ENCODE results near the gene BIK. TPM values are rescaled to one million over a fixed set of nuclear protein-coding genes. Genes with fewer than 3 reads are reported as not detected.

Gene BIK, protein sequence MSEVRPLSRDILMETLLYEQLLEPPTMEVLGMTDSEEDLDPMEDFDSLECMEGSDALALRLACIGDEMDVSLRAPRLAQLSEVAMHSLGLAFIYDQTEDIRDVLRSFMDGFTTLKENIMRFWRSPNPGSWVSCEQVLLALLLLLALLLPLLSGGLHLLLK
- 2.5 and 3.1 TPM in 2 replicates for total RNA-seq

DNA sequence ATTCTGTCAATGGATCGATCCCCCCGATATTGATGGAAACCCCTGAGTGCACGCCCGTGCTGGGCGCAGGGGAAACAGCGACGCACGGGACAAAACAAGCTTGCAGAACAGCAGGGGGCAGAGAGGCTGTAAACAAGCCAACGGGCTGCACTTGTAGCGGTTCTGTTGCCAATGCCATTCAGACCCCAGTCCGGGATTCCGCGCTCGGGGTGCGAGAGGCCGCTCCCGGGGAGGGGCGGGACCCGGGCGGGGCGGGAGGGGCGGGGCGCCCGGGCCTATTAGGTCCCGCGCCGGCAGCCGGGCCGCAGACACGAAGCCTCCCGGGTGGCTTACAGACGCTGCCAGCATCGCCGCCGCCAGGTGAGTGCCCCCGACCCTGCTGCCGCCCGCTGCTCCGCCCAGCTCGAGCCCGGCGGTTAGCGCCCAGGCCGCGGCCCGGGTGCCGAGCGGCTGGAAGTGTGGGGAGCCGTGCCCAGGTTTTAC lies at the start of gene BIK:
Gene BIK, plus strand, starts transcription at position 307 of the 483 bp plus-strand sequence. CDS start 13,273 bp downstream, outside the sequence.
- intact Hi-C loops (cut with micrococcal nuclease), result no loop called here
- peaks cover 3% of the 10 kb centered on the region for H3K4me1 Mint-ChIP-seq (ENCODE audit: low read depth)
- peak; percentile 26 for DNase-seq (ENCODE audit: low spot score)
- H3K4me3 Mint-ChIP-seq (ENCODE audit: low read depth), result peak within 1 kb of the TSS; percentile 71
- H3K27me3 Mint-ChIP-seq (ENCODE audit: low read depth), result peaks cover 28% of the 10 kb centered on the region
- no peaks in the 10 kb centered on the region for H3K36me3 Mint-ChIP-seq (ENCODE audit: low read depth)
- H3K27ac Mint-ChIP-seq, result no peak within 1 kb of the TSS
- H3K9me3 Mint-ChIP-seq, result no peaks in the 10 kb centered on the region

DNA sequence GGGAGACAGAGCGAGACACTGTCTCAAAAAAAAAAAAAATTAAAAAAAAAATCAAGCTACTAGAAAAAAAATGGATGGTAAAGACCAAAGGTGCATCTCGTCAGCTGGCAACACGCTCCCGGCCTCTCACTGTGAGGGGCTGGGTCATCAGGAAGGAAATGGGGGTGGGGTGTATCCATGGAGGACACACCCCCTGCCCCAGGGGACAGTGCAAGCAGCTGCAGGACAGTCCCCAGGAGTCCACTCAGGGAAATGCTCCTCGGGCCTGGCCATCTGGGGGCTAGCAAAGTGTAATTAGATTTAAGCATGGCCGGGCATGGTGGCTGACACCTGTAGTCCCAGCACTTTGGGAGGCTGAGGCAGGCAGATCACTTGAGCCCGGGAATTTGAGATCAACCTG lies 44.4 kb upstream of the BIK start:
- no peaks in the 10 kb centered on the region for H3K36me3 Mint-ChIP-seq (ENCODE audit: low read depth)
- DNase-seq (ENCODE audit: low spot score), result no peak
- no peaks in the 10 kb centered on the region for H3K27me3 Mint-ChIP-seq (ENCODE audit: low read depth)
- intact Hi-C loops (cut with micrococcal nuclease), result no loop called here
- no peaks in the 10 kb centered on the region for H3K9me3 Mint-ChIP-seq
- H3K27ac Mint-ChIP-seq, result no peak overlapping the region
- no peak overlapping the region for H3K4me3 Mint-ChIP-seq (ENCODE audit: low read depth)
- no peaks in the 10 kb centered on the region for H3K4me1 Mint-ChIP-seq (ENCODE audit: low read depth)

DNA sequence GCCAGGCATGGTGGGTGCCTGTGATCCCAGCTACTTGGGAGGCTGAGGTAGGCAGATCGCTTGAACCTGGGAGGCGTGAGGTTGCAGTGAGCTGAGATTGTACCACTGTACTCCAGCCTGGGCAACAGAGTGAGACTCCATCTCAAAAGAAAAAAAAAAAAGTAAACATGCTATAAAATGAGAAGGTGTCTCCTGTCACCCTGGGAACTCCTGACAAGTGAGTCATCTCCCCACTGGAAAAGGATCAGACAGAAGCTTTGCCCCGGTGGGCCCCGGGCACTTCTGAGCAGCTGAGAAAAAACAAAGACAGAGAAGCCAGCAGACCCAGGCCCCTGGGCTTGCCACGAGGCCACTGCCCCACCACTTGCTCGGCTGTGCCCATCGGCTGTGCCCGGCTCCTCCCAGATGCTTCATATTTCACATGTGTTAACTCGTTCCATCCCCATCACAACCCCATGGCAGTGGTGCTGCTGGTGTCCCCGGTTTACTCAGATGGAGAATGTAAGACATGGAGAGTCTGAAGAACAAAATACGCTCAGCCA lies 43.6 kb upstream of the BIK start:
- H3K27ac Mint-ChIP-seq, result no peak overlapping the region
- no peaks in the 10 kb centered on the region for H3K36me3 Mint-ChIP-seq (ENCODE audit: low read depth)
- no peaks in the 10 kb centered on the region for H3K9me3 Mint-ChIP-seq
- no peak overlapping the region for H3K4me3 Mint-ChIP-seq (ENCODE audit: low read depth)
- no peak for DNase-seq (ENCODE audit: low spot score)
- intact Hi-C loops (cut with micrococcal nuclease), result no loop called here
- no peaks in the 10 kb centered on the region for H3K4me1 Mint-ChIP-seq (ENCODE audit: low read depth)
- H3K27me3 Mint-ChIP-seq (ENCODE audit: low read depth), result no peaks in the 10 kb centered on the region

DNA sequence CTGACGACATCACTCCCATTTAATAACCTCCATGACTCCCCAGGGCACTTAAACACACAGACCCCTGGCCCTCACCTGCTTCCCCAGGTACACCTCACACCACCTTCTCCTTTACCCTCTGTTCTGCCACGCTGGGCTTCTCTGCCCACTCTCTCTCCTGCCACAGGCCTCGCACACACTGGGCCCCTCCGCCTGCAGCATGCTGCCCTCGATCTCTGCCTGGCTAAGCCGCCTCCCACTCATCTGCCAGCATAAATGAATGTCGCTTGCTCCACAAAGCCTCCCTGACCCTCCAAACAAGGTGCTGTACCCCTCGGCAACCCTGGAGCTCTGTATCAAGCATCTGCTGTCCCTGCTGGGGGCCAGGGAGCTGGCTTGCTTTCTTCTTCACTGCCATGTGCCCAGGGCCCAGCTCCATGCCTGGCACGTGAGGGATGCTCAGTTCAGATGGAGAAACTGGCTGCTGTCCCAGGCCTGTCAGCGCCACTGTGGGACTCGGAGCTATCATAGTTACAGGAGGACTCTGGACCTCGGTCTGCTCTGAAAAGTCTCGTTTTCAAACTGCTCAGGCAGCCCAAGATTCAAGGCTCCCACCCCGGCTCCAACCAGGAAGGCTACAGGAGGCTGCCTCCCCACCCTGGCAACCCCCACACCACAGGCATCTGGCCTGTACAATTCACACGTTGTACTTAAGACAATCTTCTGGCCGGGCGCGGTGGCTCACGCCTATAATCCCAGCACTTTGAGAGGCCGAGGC lies 33.3 kb upstream of the BIK start:
- no peak overlapping the region for H3K4me3 Mint-ChIP-seq (ENCODE audit: low read depth)
- H3K4me1 Mint-ChIP-seq (ENCODE audit: low read depth), result no peaks in the 10 kb centered on the region
- H3K36me3 Mint-ChIP-seq (ENCODE audit: low read depth), result no peaks in the 10 kb centered on the region
- H3K27me3 Mint-ChIP-seq (ENCODE audit: low read depth), result no peaks in the 10 kb centered on the region
- no peak for DNase-seq (ENCODE audit: low spot score)
- H3K9me3 Mint-ChIP-seq, result no peaks in the 10 kb centered on the region
- intact Hi-C loops (cut with micrococcal nuclease), result no loop called here
- no peak overlapping the region for H3K27ac Mint-ChIP-seq

DNA sequence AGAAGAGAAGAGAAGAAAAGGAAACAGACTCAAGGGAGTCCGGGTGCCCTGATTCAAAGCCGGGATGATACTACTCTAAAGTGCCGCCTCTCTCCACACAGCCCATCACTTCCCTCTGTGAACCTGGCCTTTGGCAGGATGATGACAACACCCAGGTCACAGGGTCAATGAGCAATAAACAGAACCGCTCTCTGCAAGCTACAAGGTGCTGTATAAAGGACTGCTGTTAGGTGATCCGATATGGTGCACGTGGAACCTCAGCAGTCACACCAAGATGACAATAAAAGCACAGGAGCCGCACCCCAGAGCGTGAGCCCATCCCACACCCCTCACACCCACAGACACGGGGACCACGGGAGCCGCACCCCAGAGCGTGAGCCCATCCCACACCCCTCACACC lies 32.0 kb upstream of the BIK start:
- intact Hi-C loops (cut with micrococcal nuclease), result no loop called here
- no peaks in the 10 kb centered on the region for H3K27me3 Mint-ChIP-seq (ENCODE audit: low read depth)
- no peaks in the 10 kb centered on the region for H3K36me3 Mint-ChIP-seq (ENCODE audit: low read depth)
- H3K4me1 Mint-ChIP-seq (ENCODE audit: low read depth), result no peaks in the 10 kb centered on the region
- H3K9me3 Mint-ChIP-seq, result no peaks in the 10 kb centered on the region
- DNase-seq (ENCODE audit: low spot score), result no peak
- H3K4me3 Mint-ChIP-seq (ENCODE audit: low read depth), result no peak overlapping the region
- no peak overlapping the region for H3K27ac Mint-ChIP-seq

DNA sequence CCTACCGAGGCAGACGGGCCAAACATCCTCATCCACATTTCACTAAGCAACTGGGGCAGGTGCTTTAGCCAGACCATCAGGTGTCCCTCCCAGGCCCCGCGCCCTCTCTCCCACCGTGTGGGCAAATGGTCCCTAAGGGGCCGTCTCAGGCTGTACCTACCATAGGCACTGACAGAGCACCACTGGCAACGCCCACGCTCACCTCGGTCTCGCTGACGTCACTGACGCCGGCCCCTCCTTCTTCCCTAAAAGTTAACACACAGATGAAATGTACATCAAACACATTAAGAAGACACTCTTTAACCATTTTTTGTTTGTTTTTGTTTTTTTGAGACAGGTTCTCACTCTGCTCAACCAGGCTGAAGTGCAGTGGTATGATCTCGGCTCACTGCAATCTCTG lies 30.8 kb upstream of the BIK start:
- intact Hi-C loops (cut with micrococcal nuclease), result no loop called here
- Mint-ChIP-seq H3K4me3 (ENCODE audit: low read depth) (no peak overlapping the region), H3K36me3 (ENCODE audit: low read depth) (no peaks in the 10 kb centered on the region), H3K27ac (no peak overlapping the region), H3K27me3 (ENCODE audit: low read depth) (no peaks in the 10 kb centered on the region), H3K4me1 (ENCODE audit: low read depth) (no peaks in the 10 kb centered on the region), H3K9me3 (no peaks in the 10 kb centered on the region)
- no peak for DNase-seq (ENCODE audit: low spot score)

DNA sequence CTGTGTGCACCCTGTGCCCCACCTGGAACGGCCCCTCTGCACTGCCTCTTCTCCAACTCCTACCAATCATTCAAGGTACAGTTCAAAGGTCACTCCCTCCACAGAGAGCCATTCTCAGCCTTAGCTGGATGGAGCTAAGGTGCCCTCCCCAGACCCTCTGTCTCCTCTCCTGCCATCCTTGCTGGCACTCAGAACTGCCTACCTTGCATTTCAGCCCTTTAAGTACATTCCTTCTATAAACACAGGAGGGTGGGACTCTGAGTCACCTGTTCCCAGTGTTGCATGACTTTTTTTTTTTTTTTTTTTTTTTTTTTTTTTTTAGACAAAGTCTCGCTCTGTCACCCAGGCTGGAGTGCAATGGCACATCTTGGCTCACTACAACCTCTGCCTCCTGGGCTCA lies 29.9 kb upstream of the BIK start:
- Mint-ChIP-seq H3K9me3 (no peaks in the 10 kb centered on the region), H3K4me1 (ENCODE audit: low read depth) (peaks cover 2% of the 10 kb centered on the region), H3K27ac (no peak overlapping the region), H3K4me3 (ENCODE audit: low read depth) (no peak overlapping the region), H3K36me3 (ENCODE audit: low read depth) (peaks cover 5% of the 10 kb centered on the region), H3K27me3 (ENCODE audit: low read depth) (no peaks in the 10 kb centered on the region)
- intact Hi-C loops (cut with micrococcal nuclease), result no loop called here
- no peak for DNase-seq (ENCODE audit: low spot score)

DNA sequence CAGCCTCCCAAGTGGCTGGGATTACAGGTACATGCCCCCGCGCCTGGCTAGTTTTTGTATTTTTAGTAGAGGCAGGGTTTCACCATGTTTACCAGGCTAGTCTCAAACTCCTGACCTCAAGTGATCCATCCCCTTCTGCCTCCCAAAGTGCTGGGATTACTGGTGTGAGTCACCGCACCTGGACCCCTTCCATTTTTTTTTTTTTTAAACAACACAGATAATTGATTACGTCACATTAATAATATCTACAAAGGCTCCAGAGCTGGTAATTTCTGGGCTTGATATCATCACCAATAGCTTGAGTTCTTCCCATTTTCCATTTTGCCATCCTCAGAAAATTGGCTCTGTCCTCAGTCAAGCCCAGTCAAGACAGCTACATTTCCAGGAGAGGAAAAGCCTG lies 28.6 kb upstream of the BIK start:
- Mint-ChIP-seq H3K27ac (no peak overlapping the region), H3K27me3 (ENCODE audit: low read depth) (no peaks in the 10 kb centered on the region), H3K36me3 (ENCODE audit: low read depth) (peaks cover 5% of the 10 kb centered on the region), H3K4me3 (ENCODE audit: low read depth) (no peak overlapping the region), H3K9me3 (no peaks in the 10 kb centered on the region), H3K4me1 (ENCODE audit: low read depth) (peaks cover 13% of the 10 kb centered on the region)
- intact Hi-C loops (cut with micrococcal nuclease), result no loop called here
- no peak for DNase-seq (ENCODE audit: low spot score)

DNA sequence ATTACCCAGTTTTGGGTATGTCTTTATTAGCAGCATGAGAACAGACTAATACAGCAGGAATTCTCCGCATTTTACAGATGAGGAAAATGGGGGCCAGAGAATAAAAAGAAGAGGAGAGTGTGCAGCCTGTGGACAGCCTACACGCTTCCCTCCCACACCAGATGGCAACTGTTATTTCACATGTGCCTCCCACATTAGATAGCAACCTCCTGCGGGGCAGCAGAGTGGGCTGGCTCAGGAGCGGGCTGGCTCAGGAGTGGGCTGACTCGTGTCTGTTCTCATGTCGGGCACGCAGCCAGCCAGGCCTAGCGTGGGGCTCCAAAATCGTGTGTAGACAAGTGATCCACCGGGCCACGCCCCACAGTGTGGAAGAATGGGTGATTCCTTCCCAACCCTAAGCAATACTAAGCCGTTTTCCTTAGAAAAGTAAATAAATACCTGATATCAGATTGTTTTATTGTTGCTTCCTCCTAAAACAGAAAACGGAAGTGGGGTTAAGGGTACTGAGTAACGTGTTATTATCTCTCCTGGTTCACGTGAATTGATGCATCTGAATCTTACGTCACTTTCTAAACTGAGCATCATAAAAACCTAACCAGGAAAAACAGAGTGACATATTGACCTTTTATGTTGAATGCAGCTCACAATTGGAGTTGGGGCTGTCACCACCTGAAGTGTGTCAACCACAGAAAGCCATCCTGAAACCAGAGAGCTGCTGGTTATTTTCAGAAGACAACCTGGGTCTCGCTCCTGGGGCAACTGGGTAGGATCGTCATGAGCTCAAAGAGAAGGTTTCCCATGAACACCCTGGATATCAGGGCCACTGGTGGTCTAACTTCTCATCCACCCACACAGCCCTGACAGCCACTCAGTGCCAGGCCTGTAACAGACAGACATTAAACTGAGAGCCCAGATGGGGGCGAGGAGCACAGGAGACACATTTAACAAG lies 24.6 kb upstream of the BIK start:
- no peak for DNase-seq (ENCODE audit: low spot score)
- Mint-ChIP-seq H3K9me3 (no peaks in the 10 kb centered on the region), H3K4me3 (ENCODE audit: low read depth) (no peak overlapping the region), H3K36me3 (ENCODE audit: low read depth) (peaks cover 5% of the 10 kb centered on the region), H3K27me3 (ENCODE audit: low read depth) (no peaks in the 10 kb centered on the region), H3K4me1 (ENCODE audit: low read depth) (peaks cover 21% of the 10 kb centered on the region), H3K27ac (peak overlapping the region; percentile 28)
- intact Hi-C loops (cut with micrococcal nuclease), result no loop called here

DNA sequence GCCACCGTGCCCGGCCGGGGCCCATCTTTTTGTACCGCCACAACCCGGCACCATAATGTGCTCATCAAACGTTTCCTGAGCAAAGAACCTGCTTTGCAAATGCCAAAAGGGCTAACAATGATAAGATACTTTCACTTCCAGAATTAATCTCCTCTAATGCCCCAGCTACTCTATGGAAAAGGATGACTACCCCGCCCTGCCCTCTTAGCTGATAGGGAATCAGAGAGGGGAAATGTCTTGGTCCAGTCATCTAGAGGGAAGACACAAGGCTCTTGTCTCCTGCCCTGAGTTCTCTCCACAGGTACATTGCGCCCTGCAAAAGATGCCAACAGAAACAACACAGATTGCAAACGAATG lies 21.9 kb upstream of the BIK start:
- no peak for DNase-seq (ENCODE audit: low spot score)
- peaks cover 5% of the 10 kb centered on the region for H3K36me3 Mint-ChIP-seq (ENCODE audit: low read depth)
- peak overlapping the region; percentile 90 for H3K4me3 Mint-ChIP-seq (ENCODE audit: low read depth)
- H3K27me3 Mint-ChIP-seq (ENCODE audit: low read depth), result no peaks in the 10 kb centered on the region
- no peaks in the 10 kb centered on the region for H3K9me3 Mint-ChIP-seq
- intact Hi-C loops (cut with micrococcal nuclease), result loop anchor here (2.0 kb wide), 1 partner anchor 226 kb away; no protein-coding TSS in a partner anchor
- H3K27ac Mint-ChIP-seq, result peak overlapping the region; percentile 91
- H3K4me1 Mint-ChIP-seq (ENCODE audit: low read depth), result peaks cover 24% of the 10 kb centered on the region

DNA sequence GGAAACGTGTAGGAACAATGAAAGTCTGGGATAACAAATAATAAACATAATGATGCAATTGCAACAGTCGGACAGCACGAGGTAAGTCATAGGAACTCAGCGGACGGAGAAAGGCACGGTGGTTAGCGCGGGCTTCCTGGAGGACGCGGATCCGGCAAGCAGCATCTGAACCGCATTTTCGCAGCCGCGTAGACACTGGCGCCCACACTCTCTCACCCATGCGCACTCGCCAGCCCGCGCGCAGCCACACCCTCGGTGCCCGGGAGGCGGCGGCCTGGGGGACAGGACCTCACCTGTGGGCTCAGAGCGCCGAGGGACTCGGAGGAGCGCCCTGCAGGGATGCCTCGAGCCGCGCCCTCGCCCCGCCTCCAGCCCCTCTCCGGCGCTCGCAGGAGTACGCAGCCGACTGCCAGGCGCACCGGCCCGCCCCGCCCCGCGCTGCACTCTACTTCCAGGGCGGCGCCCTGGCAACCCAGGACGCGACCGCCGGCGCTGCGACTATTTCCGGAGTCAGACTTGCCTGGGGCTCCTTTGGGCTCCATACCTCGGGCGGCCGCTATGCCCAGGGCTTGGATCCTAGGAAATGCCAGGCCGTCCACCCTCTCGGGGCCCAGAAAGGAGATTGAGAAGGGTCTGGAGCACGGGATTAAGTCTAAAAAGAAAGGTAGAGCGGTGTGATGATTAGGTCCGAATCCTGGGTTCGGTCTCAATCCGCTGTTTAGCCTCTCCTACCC lies 21.4 kb upstream of the BIK start, which contains the start of gene TTLL1:
Gene TTLL1, minus strand, starts transcription at position 408 of the 734 bp plus-strand sequence. CDS start 13,805 bp downstream, outside the sequence.
- H3K9me3 Mint-ChIP-seq, result no peaks in the 10 kb centered on the region
- peak within 1 kb of the TSS; percentile 91 for H3K27ac Mint-ChIP-seq
- no peaks in the 10 kb centered on the region for H3K27me3 Mint-ChIP-seq (ENCODE audit: low read depth)
- H3K36me3 Mint-ChIP-seq (ENCODE audit: low read depth), result peaks cover 5% of the 10 kb centered on the region
- DNase-seq (ENCODE audit: low spot score), result peak; percentile 88
- peak within 1 kb of the TSS; percentile 90 for H3K4me3 Mint-ChIP-seq (ENCODE audit: low read depth)
- intact Hi-C loops (cut with micrococcal nuclease), result loop anchor here (1.0 to 2.0 kb wide), 2 partner anchors 226 to 474 kb away; no protein-coding TSS in a partner anchor
- H3K4me1 Mint-ChIP-seq (ENCODE audit: low read depth), result peaks cover 24% of the 10 kb centered on the region

Measured in activated T-helper 2 cell treated with anti-CD3 and anti-CD28 coated beads, Interferon-gamma antibody, Interleukin-2, Interleukin-4, amounts not matched to agents 10 μg/mL and 5 μg/mL and 100 μg/mL, durations not matched to agents 14 hours and 24 hours and 36 hours (primary cell).